ENCODE results near the gene IFNGR2.
"Not testable (repeated sequence)": the region's sequence is repeated elsewhere in the genome, so short reads cannot be mapped to it uniquely, and the experiment has no call there.

The IFNGR2 gene

GRCh38 chr21:33403128-33403785, at the start of gene IFNGR2:
Gene IFNGR2, plus strand, starts transcription at chr21:33403413. Its CDS starts 131 bp downstream, at chr21:33403544.
- DNase-seq (ENCODE audit: low read depth in 2 of 2) = no peak

GRCh38 chr21:33355355-33355754, 47.9 kb upstream of the IFNGR2 start:
- DNase-seq (ENCODE audit: low read depth in 2 of 2) = no peak

- DNase-seq (ENCODE audit: low read depth in 2 of 2) = no peak
Measured at GRCh38 chr21:33355996-33356395, 47.2 kb upstream of the IFNGR2 start.

- no peak for DNase-seq (ENCODE audit: low read depth in 2 of 2)
Measured at GRCh38 chr21:33357177-33357576, 46.0 kb upstream of the IFNGR2 start.

- DNase-seq (ENCODE audit: low read depth in 2 of 2) = no peak
Measured at GRCh38 chr21:33359446-33359845, 43.8 kb upstream of the IFNGR2 start.

- no peak for DNase-seq (ENCODE audit: low read depth in 2 of 2)
Measured at GRCh38 chr21:33360281-33360680, 42.9 kb upstream of the IFNGR2 start.

GRCh38 chr21:33360881-33361602, 42.2 kb upstream of the IFNGR2 start:
- DNase-seq (ENCODE audit: low read depth in 2 of 2) = peak; percentile 65 to 85

- peak; percentile 19 to 20 for DNase-seq (ENCODE audit: low read depth in 2 of 2)
Measured at GRCh38 chr21:33362044-33362555, 41.1 kb upstream of the IFNGR2 start.

GRCh38 chr21:33363911-33364609, 39.2 kb upstream of the IFNGR2 start:
- DNase-seq (ENCODE audit: low read depth in 2 of 2) = not testable (repeated sequence)

GRCh38 chr21:33364830-33365229, 38.4 kb upstream of the IFNGR2 start:
- DNase-seq (ENCODE audit: low read depth in 2 of 2) = no peak

GRCh38 chr21:33367309-33367973, 35.8 kb upstream of the IFNGR2 start:
- DNase-seq (ENCODE audit: low read depth in 2 of 2) = no peak

GRCh38 chr21:33368124-33368523, 35.1 kb upstream of the IFNGR2 start:
- DNase-seq (ENCODE audit: low read depth in 2 of 2) = no peak

- no peak for DNase-seq (ENCODE audit: low read depth in 2 of 2)
Measured at GRCh38 chr21:33368576-33368975, 34.6 kb upstream of the IFNGR2 start.

GRCh38 chr21:33369586-33369985, 33.6 kb upstream of the IFNGR2 start:
- DNase-seq (ENCODE audit: low read depth in 2 of 2) = no peak

- no peak for DNase-seq (ENCODE audit: low read depth in 2 of 2)
Measured at GRCh38 chr21:33370305-33370704, 32.9 kb upstream of the IFNGR2 start.

- DNase-seq (ENCODE audit: low read depth in 2 of 2) = no peak
Measured at GRCh38 chr21:33371366-33371765, 31.8 kb upstream of the IFNGR2 start.

- no peak for DNase-seq (ENCODE audit: low read depth in 2 of 2)
Measured at GRCh38 chr21:33372582-33372981, 30.6 kb upstream of the IFNGR2 start.

- no peak for DNase-seq (ENCODE audit: low read depth in 2 of 2)
Measured at GRCh38 chr21:33373451-33373850, 29.8 kb upstream of the IFNGR2 start.

- DNase-seq (ENCODE audit: low read depth in 2 of 2) = no peak
Measured at GRCh38 chr21:33374080-33374449, 29.1 kb upstream of the IFNGR2 start.

GRCh38 chr21:33374450-33375096, 28.6 kb upstream of the IFNGR2 start:
- peak in 1 of 2 donors; percentile 41 for DNase-seq (ENCODE audit: low read depth in 2 of 2)

GRCh38 chr21:33375101-33375644, 28.0 kb upstream of the IFNGR2 start:
- DNase-seq (ENCODE audit: low read depth in 2 of 2) = no peak
